MM.1S (cell line): Measurements from ENCODE around the gene ZNF677.

Experiments
- DNase-seq: peaks from one replicate; pipeline ENCODE4 v3.0.0-alpha.2; 2015
- H2AFZ ChIP-seq: fragments of 300-600 bp; sonication (generic); 2 replicates; pipeline ENCODE4 v1.6.0; 2016; ENCODE audit warnings: antibody characterized with exemption, low read length
- H3F3A ChIP-seq: fragments of 300-600 bp; sonication (generic); 2 replicates; pipeline ENCODE4 v1.6.1; 2016; ENCODE audit warnings: mild to moderate bottlenecking, antibody characterized with exemption, low read length, moderate library complexity, mixed read lengths; ENCODE audit not compliant: insufficient read depth
- H3K27ac ChIP-seq: fragments of 300-600 bp; sonication (generic); 2 replicates; pipeline ENCODE4 v1.5.1; 2016; ENCODE audit warnings: mild to moderate bottlenecking, low read length
- H3K27me3 ChIP-seq: fragments of 300-600 bp; sonication (generic); replicated peaks from 2 replicates; pipeline ENCODE4 v1.6.0; 2016; ENCODE audit warnings: low read length; ENCODE audit not compliant: insufficient read depth
- H3K36me3 ChIP-seq: fragments of 300-600 bp; sonication (generic); replicated peaks from 2 replicates; pipeline ENCODE4 v1.6.1; 2016; ENCODE audit warnings: mild to moderate bottlenecking, low read length, mixed read lengths; ENCODE audit not compliant: insufficient read depth
- H3K4me1 ChIP-seq: fragments of 300-600 bp; sonication (generic); 2 replicates; pipeline ENCODE4 v1.6.1; 2016; ENCODE audit warnings: low read length, mixed read lengths
- H3K4me2 ChIP-seq: fragments of 300-600 bp; sonication (generic); 2 replicates; pipeline ENCODE4 v1.6.0; 2016; ENCODE audit warnings: low read depth, low read length
- H3K4me3 ChIP-seq: fragments of 300-600 bp; sonication (generic); 2 replicates; pipeline ENCODE4 v1.5.1; 2016; ENCODE audit warnings: low read length, mixed read lengths
- H3K79me2 ChIP-seq: fragments of 300-600 bp; sonication (generic); 2 replicates; pipeline ENCODE4 v1.6.1; 2016; ENCODE audit warnings: mixed run types, low read length, mixed read lengths
- H3K9ac ChIP-seq: fragments of 300-600 bp; sonication (generic); 2 replicates; pipeline ENCODE4 v1.6.1; 2016; ENCODE audit warnings: low read length, mixed read lengths
- H3K9me2 ChIP-seq: fragments of 300-600 bp; sonication (generic); replicated peaks from 2 replicates; pipeline ENCODE4 v1.6.1; 2016; ENCODE audit warnings: mild to moderate bottlenecking, low read length, mixed read lengths; ENCODE audit not compliant: insufficient read depth
- H3K9me3 ChIP-seq: fragments of 300-600 bp; sonication (generic); replicated peaks from 2 replicates; pipeline ENCODE4 v1.6.1; 2016; ENCODE audit warnings: mild to moderate bottlenecking, low read length, mixed read lengths; ENCODE audit not compliant: insufficient read depth
- H4K20me1 ChIP-seq: fragments of 300-600 bp; sonication (generic); 2 replicates; pipeline ENCODE4 v1.6.1; 2016; ENCODE audit warnings: mild to moderate bottlenecking, low read length, moderate library complexity, mixed read lengths; ENCODE audit not compliant: insufficient read depth
- CTCF ChIP-seq: fragments of 300-600 bp; sonication (generic); IDR thresholded peaks from 2 replicates; pipeline ENCODE4 v1.5.1; 2016; ENCODE audit warnings: antibody characterized with exemption, low read length, mixed read lengths
- EZH2 ChIP-seq: fragments of 300-600 bp; sonication (generic); optimal IDR thresholded peaks from 2 replicates; pipeline ENCODE3; 2017; ENCODE audit warnings: low read depth, mild to moderate bottlenecking, antibody characterized with exemption, low read length, mixed read lengths
- EZH2phosphoT487 ChIP-seq: fragments of 300-600 bp; sonication (generic); IDR thresholded peaks from 2 replicates; pipeline ENCODE4 v1.6.1; 2018; ENCODE audit warnings: antibody characterized with exemption, low read length

The ZNF677 gene

GRCh38 chr19:53196777-53197396 is 57.8 kb downstream of the ZNF677 start:
- H3K4me3 ChIP-seq, result no peak overlapping the region
- no peaks in the 10 kb centered on the region for H3K79me2 ChIP-seq
- no peak overlapping the region for H2AFZ ChIP-seq
- no peaks in the 10 kb centered on the region for H3F3A ChIP-seq
- no peaks in the 10 kb centered on the region for H3K4me1 ChIP-seq
- DNase-seq, result no peak
- H4K20me1 ChIP-seq, result no peaks in the 10 kb centered on the region
- H3K36me3 ChIP-seq, result no peaks in the 10 kb centered on the region
- H3K9me2 ChIP-seq, result no peaks in the 10 kb centered on the region
- no peak overlapping the region for H3K9ac ChIP-seq
- no peaks in the 10 kb centered on the region for H3K9me3 ChIP-seq
- H3K4me2 ChIP-seq, result no peak overlapping the region
- H3K27ac ChIP-seq, result no peak overlapping the region
- no peaks in the 10 kb centered on the region for H3K27me3 ChIP-seq
- no peak for TF ChIP-seq EZH2
- no peak for TF ChIP-seq EZH2phosphoT487
- TF ChIP-seq CTCF, result no peak

GRCh38 chr19:53195265-53195903 is 59.3 kb downstream of the ZNF677 start:
- Histone ChIP-seq H3K79me2 (no peaks in the 10 kb centered on the region), H4K20me1 (no peaks in the 10 kb centered on the region), H3K27ac (no peak overlapping the region), H3K9me3 (no peaks in the 10 kb centered on the region), H3K27me3 (no peaks in the 10 kb centered on the region), H3K36me3 (no peaks in the 10 kb centered on the region), H3K4me1 (no peaks in the 10 kb centered on the region), H3F3A (no peaks in the 10 kb centered on the region), H2AFZ (no peak overlapping the region), H3K9me2 (no peaks in the 10 kb centered on the region), H3K4me3 (no peak overlapping the region), H3K9ac (no peak overlapping the region), H3K4me2 (no peak overlapping the region)
- peak; percentile 9 for DNase-seq
- TF ChIP-seq EZH2 (no peak), CTCF (peak; percentile 47)

- TF ChIP-seq EZH2phosphoT487 (no peak), EZH2 (no peak), CTCF (no peak)
- no peaks in the 10 kb centered on the region for H3K4me1 ChIP-seq
- no peak for DNase-seq
- H3K9ac ChIP-seq, result no peak overlapping the region
- no peaks in the 10 kb centered on the region for H3K79me2 ChIP-seq
- H3K4me2 ChIP-seq, result no peak overlapping the region
- no peaks in the 10 kb centered on the region for H3K36me3 ChIP-seq
- H3K9me2 ChIP-seq, result no peaks in the 10 kb centered on the region
- H3K27me3 ChIP-seq, result no peaks in the 10 kb centered on the region
- H3K27ac ChIP-seq, result no peak overlapping the region
- no peaks in the 10 kb centered on the region for H4K20me1 ChIP-seq
- no peaks in the 10 kb centered on the region for H3K9me3 ChIP-seq
- H3F3A ChIP-seq, result no peaks in the 10 kb centered on the region
- H2AFZ ChIP-seq, result no peak overlapping the region
- H3K4me3 ChIP-seq, result no peak overlapping the region
Measured at GRCh38 chr19:53193535-53194222, 61.0 kb downstream of the ZNF677 start.
